NCI-H1930 (cell line): ENCODE measurements around the gene LAMA4.

ENCODE experiments used
- DNase-seq, 2 experiments: peaks; one replicate each; lab custom pipeline; 2025; lab: John Stamatoyannopoulos, UW

LAMA4 gene

GRCh38 chr6:112272799-112273198 lies 18.4 kb upstream of the LAMA4 start:
- DNase-seq = no peak

- DNase-seq = no peak
Measured at GRCh38 chr6:112270756-112271155, 16.4 kb upstream of the LAMA4 start.

DNA sequence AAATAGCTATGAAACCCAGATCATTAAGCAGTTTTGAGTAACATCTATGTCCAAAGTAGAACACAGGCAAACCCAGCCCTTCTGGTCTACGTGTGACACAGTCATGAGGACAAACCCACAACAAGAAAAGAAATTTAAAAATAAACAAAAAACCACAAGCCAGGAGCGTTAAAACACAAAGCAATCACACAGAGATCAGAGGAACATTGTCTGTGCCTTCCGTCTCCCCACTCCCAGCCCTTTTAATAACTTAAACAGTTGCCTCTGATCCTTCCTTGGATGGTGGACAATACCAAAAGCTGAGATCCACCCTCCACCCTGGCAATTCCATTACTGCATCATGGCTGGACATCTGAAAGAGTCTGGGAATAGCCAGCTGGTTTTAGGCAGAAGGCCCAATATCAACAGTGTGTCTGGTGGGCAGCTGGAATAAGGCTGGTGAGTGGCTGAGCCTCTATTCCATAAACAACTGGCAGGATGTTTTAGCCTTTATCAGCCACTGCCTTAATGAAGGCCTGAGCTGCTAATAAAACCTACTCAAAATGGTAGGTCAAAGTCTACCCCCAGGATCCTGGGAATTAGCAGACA lies 15.7 kb upstream of the LAMA4 start:
- no peak for DNase-seq

- DNase-seq = no peak
Measured at GRCh38 chr6:112269114-112269513, 14.7 kb upstream of the LAMA4 start.

DNA sequence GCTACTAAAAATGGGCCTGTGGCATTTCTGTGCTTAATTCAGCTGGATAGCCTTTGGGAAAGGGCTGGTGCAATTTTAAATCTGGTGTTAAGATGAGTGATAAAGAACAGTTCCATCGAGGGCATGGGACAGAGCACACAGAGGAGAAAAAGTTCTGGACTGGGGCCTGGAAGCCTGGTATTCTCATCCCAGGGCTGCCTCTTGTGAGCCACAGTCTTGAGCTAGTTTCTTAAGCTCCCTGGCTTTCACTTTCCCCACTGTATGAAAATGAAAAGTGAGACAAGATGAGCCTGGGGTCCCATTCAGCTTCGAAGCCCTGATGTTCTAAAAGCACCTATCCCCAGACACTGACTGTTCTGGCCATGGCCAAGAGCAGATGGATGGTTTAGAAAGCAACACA lies 14.3 kb upstream of the LAMA4 start:
- DNase-seq = no peak

GRCh38 chr6:112268019-112268418 lies 13.7 kb upstream of the LAMA4 start:
- no peak for DNase-seq

GRCh38 chr6:112266331-112266730 lies 12.0 kb upstream of the LAMA4 start:
- no peak for DNase-seq

DNA sequence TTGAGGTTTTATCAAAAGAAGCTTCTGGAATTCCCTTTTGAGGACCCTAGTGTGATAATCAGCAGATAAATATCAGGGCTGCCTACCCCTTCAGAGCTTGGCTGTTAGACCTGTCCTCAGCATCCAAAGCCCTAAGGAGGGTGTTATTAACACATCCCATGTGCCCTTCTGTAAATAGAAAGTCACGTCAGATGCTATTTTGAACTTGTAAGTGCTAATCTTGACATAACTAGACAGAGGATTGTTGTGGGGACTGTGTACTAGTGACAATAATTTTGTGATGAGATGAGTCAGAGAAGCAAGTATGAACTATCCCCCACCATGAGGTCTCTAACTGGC lies 4.9 kb upstream of the LAMA4 start:
- DNase-seq = no peak

DNA sequence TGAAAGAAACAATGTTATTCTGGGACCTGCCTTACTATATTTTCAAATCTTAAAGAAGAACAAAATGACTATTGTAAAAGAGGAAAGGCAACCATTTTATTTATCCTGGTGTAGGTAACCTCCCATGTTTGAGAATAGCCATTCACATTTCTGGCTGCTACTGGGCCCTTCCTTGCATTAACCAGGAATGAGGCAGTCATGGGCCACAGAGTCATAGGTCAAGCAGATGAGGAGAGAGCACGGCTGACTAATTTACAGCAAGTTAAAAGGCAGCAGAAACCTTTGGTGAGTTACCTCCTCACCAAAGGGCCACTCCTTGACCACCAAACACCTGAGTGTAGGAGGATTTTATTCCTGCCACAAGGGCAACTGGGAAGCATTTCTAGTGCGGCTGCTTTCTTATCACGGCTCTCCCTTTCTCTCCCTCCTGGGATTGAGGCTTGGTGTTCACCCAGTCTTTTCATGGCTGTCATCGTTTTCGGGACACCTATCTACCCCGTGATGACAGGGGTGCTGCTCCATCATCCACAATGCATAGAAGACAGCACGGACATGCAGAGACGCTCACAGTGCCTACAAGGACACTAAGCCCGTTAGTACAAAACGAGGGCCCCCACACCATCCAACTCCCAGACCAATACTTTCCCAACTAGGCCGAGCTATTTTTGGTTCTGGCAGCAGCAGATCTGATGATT lies 4.4 kb upstream of the LAMA4 start:
- no peak for DNase-seq

- no peak for DNase-seq
Measured at GRCh38 chr6:112257178-112257855, 3.0 kb upstream of the LAMA4 start.

- no peak for DNase-seq
Measured at GRCh38 chr6:112254921-112255320, 554 bp upstream of the LAMA4 start.

GRCh38 chr6:112253498-112253840 lies 898 bp downstream of the LAMA4 start:
- no peak for DNase-seq

DNA sequence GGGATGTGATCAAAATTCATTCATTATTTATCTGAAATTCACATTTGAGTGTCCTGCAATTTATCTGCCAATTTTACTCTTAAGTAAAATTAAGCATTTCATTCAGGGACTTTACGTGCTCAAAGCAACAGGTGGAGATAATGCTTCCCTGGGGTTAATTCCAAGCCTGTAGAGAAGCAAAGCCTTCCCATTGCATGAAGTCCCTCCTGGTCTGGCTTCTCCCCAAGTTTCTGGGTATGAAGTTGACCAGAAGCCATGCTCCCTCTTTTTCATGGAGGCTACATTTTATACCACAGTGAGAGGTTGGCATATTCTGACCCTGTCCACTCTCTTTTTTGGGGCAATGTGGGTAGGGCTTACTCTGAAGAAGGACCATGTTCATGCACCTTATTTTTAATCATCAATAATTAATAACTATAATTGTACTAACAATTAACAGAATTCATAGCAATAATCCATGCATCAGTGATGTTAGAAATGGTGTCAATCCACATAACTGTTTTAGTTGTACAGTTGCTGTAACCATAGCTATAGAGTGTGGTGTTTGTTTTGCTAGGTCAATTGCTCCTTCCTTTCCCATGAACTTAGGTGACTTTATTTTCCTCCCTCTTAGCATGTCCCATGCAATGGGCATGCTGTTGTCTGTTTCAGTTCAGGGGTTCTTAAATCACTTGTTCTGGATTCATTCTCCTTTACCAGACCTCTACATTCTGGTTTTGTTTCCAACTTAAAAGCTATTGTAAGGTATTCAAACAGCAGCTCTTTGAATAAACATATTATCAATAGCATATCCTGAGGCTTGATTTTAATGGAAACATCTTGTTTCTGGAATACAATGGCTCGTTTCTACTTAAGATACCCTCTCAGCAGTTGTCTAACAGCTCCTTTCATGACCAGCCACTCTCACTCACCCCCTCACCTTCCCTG lies 1.5 kb downstream of the LAMA4 start:
- DNase-seq = no peak

- DNase-seq = no peak
Measured at GRCh38 chr6:112251171-112251875, 3.0 kb downstream of the LAMA4 start.

DNA sequence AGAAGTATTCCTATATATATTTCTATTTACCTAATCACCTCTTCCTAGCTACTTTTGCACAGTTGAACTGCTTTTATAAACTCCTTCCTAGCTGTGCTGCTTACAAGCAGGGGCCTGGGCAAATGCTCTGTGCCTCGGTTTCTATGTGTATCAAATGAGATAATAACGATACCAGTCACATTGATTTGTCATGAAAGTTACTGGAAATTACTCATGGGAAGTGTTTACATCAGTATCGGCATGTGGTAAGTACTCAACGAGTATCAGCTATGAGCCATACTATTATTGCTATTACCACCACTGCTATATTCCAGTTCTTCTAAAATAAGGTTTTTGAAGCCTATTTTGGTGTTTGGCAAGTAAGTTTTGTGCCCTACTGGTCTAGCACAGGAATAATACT lies 4.9 kb downstream of the LAMA4 start:
- DNase-seq = no peak

DNA sequence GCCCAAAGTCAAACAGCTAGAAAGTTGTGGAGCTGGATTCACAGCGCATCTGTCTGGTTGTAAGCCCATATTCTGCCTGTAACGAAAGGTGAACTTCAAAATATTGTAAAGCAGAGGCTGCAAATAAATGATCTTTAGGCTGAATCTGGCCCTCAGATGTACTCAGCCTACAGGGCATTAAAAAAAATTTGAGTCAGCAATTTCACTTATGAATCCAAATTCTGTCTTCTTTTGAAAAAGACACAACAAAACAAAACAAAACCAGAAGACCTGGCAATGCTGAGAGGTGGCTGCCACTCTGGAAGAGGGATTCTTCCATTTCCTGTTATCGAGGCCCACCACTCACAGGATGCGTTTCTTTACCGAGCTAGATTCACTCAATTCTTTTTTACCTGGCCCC lies 7.1 kb downstream of the LAMA4 start:
- DNase-seq = no peak

- DNase-seq = no peak
Measured at GRCh38 chr6:112245511-112246203, 8.7 kb downstream of the LAMA4 start.

DNA sequence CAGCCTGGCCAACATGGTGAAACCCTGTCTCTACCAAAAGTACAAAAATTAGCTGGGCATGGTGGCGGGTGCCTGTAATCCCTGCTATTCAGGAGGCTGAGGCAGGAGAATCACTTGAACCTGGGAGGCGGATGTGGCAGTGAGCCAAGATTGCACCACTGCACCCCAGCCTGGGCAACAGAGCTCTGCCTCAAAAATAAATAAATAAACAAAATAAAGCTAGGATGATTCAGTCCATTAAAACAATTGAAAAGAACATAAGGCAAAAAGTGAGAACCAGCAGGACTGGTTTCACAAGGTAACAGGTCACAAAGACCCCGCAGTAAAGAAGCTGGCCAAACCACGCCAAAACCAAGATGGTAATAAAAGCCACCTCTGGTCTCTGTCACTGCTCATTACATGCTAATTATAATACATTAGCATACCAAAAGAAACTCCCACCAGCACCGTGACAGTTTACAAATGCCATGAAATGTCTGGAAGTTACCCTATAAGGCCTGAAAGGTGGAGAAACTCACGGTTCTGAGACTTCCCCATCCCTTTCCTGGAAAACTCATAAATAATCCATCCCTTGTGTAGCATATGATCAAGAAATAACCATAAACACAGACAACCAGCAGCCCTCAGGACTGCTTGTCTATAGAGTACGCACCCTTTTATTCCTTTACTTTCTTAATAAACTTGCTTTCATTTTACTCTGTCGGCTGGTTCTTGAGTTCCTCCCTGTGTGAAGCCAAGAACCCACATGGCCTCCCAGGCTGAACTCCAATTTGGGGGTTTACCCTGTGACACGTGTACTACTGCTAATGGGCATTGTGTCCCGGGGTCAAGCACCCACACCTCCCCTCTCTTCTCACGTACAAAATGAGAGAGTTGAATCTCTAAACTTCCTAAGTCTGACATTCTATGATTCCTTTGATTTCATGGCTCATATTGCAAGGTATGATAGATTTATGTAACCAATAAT lies 10.2 kb downstream of the LAMA4 start:
- DNase-seq = no peak

DNA sequence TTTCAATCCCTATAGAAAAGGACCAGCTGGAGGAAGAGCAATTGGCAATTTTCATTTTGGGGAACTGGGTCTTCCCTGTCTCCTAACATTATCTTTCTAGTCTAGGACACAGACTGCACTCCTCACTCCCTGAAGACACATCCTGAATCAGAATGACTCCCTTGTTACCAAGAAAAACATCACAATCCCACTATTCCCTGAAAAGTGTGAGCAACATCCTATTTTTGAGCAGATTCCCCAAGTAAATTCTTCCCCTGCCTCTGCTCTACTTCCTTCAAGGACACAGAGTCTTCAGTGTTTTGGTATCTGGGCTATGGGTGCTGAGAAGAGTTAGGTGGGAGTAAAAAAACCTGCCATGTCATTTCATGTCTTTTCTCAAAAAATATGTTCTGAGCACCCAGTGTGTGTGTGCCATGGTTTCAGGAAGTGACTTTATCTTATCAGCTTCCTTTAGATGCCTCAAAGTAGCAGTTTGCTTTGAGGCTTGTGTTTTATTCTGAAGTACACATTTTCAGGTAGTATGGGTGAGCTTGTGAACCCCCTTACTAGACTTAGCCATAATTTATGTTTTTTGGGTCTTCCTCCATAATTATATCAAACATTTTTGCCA lies 12.4 kb downstream of the LAMA4 start:
- DNase-seq = no peak

DNA sequence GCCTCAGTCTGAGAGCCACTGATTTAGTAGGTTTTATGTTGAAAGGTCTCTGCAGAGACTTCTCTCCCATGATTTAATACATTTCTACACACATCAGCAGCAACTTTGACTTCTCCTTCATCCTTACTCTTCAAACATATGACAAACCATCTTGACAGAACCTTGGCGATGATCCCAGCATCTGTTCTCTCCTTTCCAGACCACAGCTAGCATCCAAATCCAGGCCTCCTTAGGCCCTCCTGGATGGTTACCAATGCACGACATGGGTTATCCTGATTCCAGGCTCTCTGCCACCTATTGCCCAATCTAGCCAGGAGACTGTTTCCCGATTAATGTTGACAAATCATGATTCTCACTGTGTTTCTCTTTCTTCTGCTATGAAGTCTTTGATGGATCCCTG lies 16.8 kb downstream of the LAMA4 start:
- no peak for DNase-seq
